Left lung (tissue), 10 donors: ENCODE data around the gene TDP1. TPM values are rescaled to one million over a fixed set of nuclear protein-coding genes. Genes with fewer than 3 reads are reported as not detected.

Experiments
- ATAC-seq: fragments of 200-7000 bp; cut with Tn5 transposase; one replicate; pipeline ENCODE4 v1.9.1; 2020; ENCODE audit warnings: moderate library complexity
- DNase-seq, 4 donors: peaks; one replicate each; pipeline ENCODE4 v3.0.0-alpha.2; 2013 to 2020
- H3K27ac ChIP-seq, 2 donors: fragments of 200-600 bp; sonication (generic) in 1 of 2; one replicate each; pipeline versions ENCODE4 v1.5.0 to v1.8.0; 2020 to 2021
- H3K27me3 ChIP-seq, 2 donors: fragments of 200-600 bp; sonication (generic) in 1 of 2; one replicate each; pipeline versions ENCODE4 v1.5.0 to v1.8.0; 2020 to 2021
- H3K36me3 ChIP-seq, 2 donors: fragments of 200-600 bp; sonication (generic) in 1 of 2; one replicate each; pipeline versions ENCODE4 v1.5.0 to v1.8.0; 2020 to 2021
- H3K4me1 ChIP-seq, 2 donors: fragments of 200-600 bp; one replicate each; pipeline ENCODE4 v1.8.0; 2021
- H3K4me3 ChIP-seq, 2 donors: fragments of 200-600 bp; sonication (generic) in 1 of 2; one replicate each; pipeline versions ENCODE4 v1.5.0 to v1.8.0; 2020 to 2021; ENCODE audit warnings: mild to moderate bottlenecking in 1 of 2
- H3K9me3 ChIP-seq, 2 donors: fragments of 200-600 bp; sonication (generic) in 1 of 2; one replicate each; pipeline versions ENCODE4 v1.5.0 to v1.8.0; 2020 to 2021
- CTCF ChIP-seq, 2 donors: fragments of 200-600 bp; sonication (generic) in 1 of 2; IDR thresholded peaks; one replicate each; pipeline versions ENCODE4 v1.5.0 to v1.8.0; 2021; ENCODE audit warnings: antibody characterized with exemption in 2 of 2
- intact Hi-C, 2 donors: fragments of 100-400 bp; cut with DNase I; formaldehyde crosslinking; loops; one replicate each; pipeline versions ENCODE4 v1.11.2 to v1.14.2; 2022
- polyA plus RNA-seq, 6 donors: library from polyadenylated mRNA; unstranded; fragments of 120-200 nt; gene quantifications; one replicate each; pipeline ENCODE4 v1.2.1, GENCODE V29; 2013; ENCODE audit not compliant: insufficient read length in 6 of 6
- total RNA-seq, 2 donors: library from RNA; stranded (reverse); fragmentation: NEBNext Ultra II Directional; extraction: Animal tissue kit (Norgen Biotek cat#: 25700); gene quantifications; one replicate each; pipeline ENCODE4 v1.2.1, GENCODE V29; 2021
- donor health status: DM: no; HTN: yes; CAD: no.
- donor health status: DM: no; HTN: no; CAD: no.

Gene TDP1
- total and polyA plus RNA-seq, 8 donors = 8.8 to 20.8 (median 15.8) TPM

DNA sequence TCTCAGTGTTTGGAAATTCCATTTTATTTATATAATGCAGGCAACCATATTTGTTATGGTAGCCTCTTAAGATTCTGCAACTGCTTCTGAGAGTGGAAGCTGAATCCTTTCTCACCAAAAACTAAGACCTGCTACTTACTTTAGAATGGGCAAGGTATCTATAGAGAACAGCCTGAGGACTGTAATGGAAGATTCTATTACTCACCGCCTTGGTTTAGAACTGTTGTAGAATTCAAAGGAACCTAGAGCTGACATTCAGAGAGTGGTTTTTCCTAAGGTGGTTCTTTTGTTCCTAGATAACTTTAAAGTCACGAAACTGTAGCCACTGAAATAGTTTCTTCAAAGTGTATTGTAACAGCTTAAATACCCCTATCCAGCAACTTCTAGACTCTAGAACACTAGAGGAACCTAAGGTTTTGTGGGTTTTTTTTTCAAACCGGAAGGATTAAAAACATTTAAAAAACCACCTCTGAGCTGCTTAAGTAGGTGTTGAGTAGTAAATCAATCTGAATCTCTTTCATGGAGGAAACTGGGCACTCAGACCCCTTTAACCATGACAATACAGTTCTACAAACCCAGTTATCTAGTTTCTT lies 4.2 kb downstream of the TDP1 start:
- Histone ChIP-seq H3K4me1 (peaks cover 0 to 13% of the 10 kb centered on the region in 2 donors), H3K4me3 (no peak overlapping the region), H3K36me3 (peaks cover 0 to 26% of the 10 kb centered on the region in 2 donors), H3K9me3 (no peaks in the 10 kb centered on the region), H3K27me3 (peaks cover 0 to 4% of the 10 kb centered on the region in 2 donors), H3K27ac (no peak overlapping the region)
- TF ChIP-seq CTCF (IDR thresholded peaks at IDR 0.05) = no peak
- no peak for ATAC-seq
- intact Hi-C loops = no loop called here
- no peak for DNase-seq

DNA sequence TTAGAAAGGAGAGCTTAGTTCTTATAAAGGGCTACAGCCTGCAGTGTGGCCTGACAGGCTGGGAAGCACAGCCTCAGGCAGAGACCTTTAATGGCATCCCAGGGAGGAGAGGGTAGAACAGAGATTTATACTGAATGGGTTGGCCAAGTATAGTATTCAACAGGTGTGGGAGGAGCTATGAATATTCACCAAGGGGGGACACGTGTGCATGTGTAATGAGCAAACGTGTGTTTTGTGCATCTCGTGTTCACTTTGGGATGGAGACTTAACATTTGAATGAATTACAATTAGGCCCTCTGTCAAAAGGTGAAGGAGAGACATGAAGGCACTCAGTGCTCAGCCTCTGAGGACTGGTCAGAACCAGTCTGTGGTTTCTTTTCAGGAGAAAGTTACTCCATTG lies 5.2 kb downstream of the TDP1 start:
- Histone ChIP-seq H3K27ac (no peak overlapping the region), H3K36me3 (peaks cover 0 to 26% of the 10 kb centered on the region in 2 donors), H3K9me3 (no peaks in the 10 kb centered on the region), H3K27me3 (peaks cover under 1 to 4% of the 10 kb centered on the region in 2 donors), H3K4me1 (peaks cover 0 to 13% of the 10 kb centered on the region in 2 donors), H3K4me3 (no peak overlapping the region)
- intact Hi-C loops = no loop called here
- no peak for TF ChIP-seq CTCF (IDR thresholded peaks at IDR 0.05)
- DNase-seq (no peak), ATAC-seq (no peak)

GRCh38 chr14:89963288-89963978 lies 7.7 kb downstream of the TDP1 start:
- H3K27me3 ChIP-seq = peaks cover 4 to 19% of the 10 kb centered on the region in 2 donors
- ATAC-seq (peak; percentile 97), DNase-seq (peak in 1 of 4 donors; percentile 53)
- H3K4me3 ChIP-seq = no peak overlapping the region
- intact Hi-C loops = no loop called here
- TF ChIP-seq CTCF (IDR thresholded peaks at IDR 0.05) = no peak
- peaks cover 0 to 41% of the 10 kb centered on the region in 2 donors for H3K36me3 ChIP-seq
- no peaks in the 10 kb centered on the region for H3K4me1 ChIP-seq
- H3K9me3 ChIP-seq = no peaks in the 10 kb centered on the region
- H3K27ac ChIP-seq = no peak overlapping the region

- no peak overlapping the region for H3K4me3 ChIP-seq
- no peak for DNase-seq
- intact Hi-C loops = no loop called here
- H3K4me1 ChIP-seq = no peaks in the 10 kb centered on the region
- TF ChIP-seq CTCF (IDR thresholded peaks at IDR 0.05) = no peak
- no peaks in the 10 kb centered on the region for H3K9me3 ChIP-seq
- H3K27ac ChIP-seq = no peak overlapping the region
- H3K27me3 ChIP-seq = peaks cover 4 to 31% of the 10 kb centered on the region in 2 donors
- H3K36me3 ChIP-seq = peaks cover 0 to 52% of the 10 kb centered on the region in 2 donors
- ATAC-seq = no peak
Observed at GRCh38 chr14:89965839-89966238, 10.1 kb downstream of the TDP1 start.

- Histone ChIP-seq H3K36me3 (peaks cover 0 to 48% of the 10 kb centered on the region in 2 donors), H3K27me3 (peaks cover 0 to 26% of the 10 kb centered on the region in 2 donors), H3K4me3 (no peak overlapping the region), H3K27ac (no peak overlapping the region), H3K4me1 (peaks cover 0 to 15% of the 10 kb centered on the region in 2 donors), H3K9me3 (no peaks in the 10 kb centered on the region)
- intact Hi-C loops = loop anchor here in 1 of 2 donors (10.0 kb wide), 1 partner anchor 261 kb away; no protein-coding TSS in a partner anchor
- TF ChIP-seq CTCF (IDR thresholded peaks at IDR 0.05) = peak; percentile 78 to 86
- ATAC-seq (peak; percentile 95), DNase-seq (peak in 2 of 4 donors; percentile 59 to 64)
Observed at GRCh38 chr14:89973234-89973823, 17.6 kb downstream of the TDP1 start.
